Cardiac atrium fibroblast (primary cell): ENCODE measurements around the gene ALX1. TPM values are rescaled to one million over a fixed set of nuclear protein-coding genes. Genes with fewer than 3 reads are reported as not detected.

Experiments
- total RNA-seq: library from RNA; depleted of rRNA; stranded (reverse); fragments of >200 nt; gene quantifications from 2 replicates; pipeline ENCODE4 v1.2.3, GENCODE V29; 2015

ALX1 gene
- not detected in 2 replicates for total RNA-seq

DNA sequence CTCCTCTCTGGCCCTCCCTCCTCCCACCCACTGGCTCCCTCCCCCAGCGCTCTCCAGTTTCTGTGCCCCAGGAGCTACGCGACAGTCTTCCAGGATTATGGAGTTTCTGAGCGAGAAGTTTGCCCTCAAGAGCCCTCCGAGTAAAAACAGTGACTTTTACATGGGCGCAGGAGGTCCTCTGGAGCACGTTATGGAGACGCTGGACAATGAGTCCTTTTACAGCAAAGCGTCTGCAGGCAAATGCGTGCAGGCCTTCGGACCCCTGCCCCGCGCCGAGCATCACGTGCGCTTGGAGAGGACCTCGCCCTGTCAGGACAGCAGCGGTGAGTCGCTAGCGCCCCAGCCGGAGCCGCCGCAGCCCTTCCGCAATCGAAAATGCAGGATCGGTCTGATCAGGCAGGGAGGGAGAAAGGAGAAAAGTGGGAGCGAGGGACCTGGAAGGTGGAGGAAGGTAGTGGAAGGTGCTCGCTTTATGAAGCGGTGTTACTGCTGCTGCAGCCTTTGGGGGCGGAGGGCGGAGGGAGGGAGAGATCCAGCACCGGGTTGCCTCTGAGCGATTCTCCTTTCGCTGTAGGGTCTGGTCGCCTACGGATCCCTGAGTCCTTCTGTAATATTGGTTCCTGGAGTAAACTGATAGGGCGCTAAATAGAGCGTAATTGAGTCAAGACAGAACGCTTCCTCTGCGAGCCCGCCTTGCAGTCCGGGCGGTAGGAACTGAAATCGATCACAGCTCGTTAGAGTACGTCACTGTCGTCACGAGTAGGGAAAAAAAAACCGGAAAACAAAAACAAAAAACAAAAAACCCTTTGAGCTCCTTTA, at the start of gene ALX1:
Gene ALX1 (plus strand): TSS at position 56 of the 819 bp plus-strand sequence. CDS start 42 bp downstream, at position 98.

Other genes starting within 250 kb of the ALX1 start
- gene TSPAN19, start 243.9 kb upstream of the ALX1 start, total RNA-seq = not detected in 2 replicates
- gene LRRIQ1, start 243.9 kb upstream of the ALX1 start, total RNA-seq = not detected in 2 replicates